Measurements from ENCODE around the gene CERS6. TPM values are rescaled to one million over a fixed set of nuclear protein-coding genes. Genes with fewer than 3 reads are reported as not detected.

CERS6 gene
- total and polyA plus RNA-seq, 11 donors, result 22.1 to 78.0 (median 62.2) TPM

DNA sequence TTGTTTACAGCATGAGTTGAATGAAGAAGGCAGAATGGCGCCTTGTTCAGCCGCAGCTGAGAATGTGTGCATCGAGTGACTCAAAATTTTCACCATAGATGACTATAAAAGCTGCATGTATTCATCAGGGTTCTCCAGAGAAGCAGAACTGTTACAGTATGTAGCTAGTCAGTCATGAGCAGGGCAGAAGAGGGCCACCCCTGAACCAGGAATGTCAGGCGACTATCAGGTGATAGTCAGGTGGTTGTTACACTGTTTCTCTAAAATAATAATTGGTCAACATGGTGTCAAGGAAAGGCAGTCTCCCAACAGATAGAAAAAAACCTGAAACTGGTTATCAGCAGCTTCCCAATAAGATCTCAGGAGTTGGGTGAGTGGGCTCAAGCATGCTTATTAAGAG lies 326.2 kb downstream of the CERS6 start:
- no peaks in the 10 kb centered on the region for H3K36me3 ChIP-seq
- peaks cover 0 to 10% (median 0%) of the 10 kb centered on the region in 12 donors for H3K4me1 ChIP-seq
- no peaks in the 10 kb centered on the region for H3K9me3 ChIP-seq
- WGBS, 4 donors, result 92 to 98% (median 95%) methylated on average over 4 of the region's 4 CpGs
- H3K4me3 ChIP-seq, result no peak overlapping the region
- no peak overlapping the region for H3K27ac ChIP-seq
- intact Hi-C loops (cut with DNase I), result no loop called here
- no peak for ATAC-seq
- TF ChIP-seq, protein P1, sequence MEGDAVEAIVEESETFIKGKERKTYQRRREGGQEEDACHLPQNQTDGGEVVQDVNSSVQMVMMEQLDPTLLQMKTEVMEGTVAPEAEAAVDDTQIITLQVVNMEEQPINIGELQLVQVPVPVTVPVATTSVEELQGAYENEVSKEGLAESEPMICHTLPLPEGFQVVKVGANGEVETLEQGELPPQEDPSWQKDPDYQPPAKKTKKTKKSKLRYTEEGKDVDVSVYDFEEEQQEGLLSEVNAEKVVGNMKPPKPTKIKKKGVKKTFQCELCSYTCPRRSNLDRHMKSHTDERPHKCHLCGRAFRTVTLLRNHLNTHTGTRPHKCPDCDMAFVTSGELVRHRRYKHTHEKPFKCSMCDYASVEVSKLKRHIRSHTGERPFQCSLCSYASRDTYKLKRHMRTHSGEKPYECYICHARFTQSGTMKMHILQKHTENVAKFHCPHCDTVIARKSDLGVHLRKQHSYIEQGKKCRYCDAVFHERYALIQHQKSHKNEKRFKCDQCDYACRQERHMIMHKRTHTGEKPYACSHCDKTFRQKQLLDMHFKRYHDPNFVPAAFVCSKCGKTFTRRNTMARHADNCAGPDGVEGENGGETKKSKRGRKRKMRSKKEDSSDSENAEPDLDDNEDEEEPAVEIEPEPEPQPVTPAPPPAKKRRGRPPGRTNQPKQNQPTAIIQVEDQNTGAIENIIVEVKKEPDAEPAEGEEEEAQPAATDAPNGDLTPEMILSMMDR (IDR thresholded peaks at IDR 0.05), result no peak
- TF ChIP-seq POLR2A (IDR thresholded peaks at IDR 0.05), result no peak
- no peaks in the 10 kb centered on the region for H3K27me3 ChIP-seq
- DNase-seq, result no peak

DNA sequence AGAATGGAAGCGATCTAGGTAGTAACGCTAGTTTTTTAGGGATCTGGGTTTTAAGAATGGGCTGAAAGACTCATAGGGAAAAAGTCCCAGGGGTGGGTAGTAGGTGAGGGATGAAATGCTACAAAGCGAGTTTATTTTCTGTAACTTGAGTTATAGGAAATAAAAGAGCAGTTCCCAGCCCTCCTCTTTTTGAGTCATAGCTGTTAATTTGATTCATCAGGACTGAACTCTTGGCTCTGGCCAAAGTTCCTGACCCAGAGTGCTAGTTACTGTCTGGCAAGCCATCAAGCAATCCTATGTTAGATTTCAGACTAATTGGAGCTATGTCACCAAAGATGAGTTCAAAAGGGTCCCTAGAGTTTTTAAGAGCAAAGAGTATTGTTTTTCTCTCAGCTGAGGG lies 328.9 kb downstream of the CERS6 start:
- DNase-seq, result no peak
- ATAC-seq, result no peak
- H3K27ac ChIP-seq, result no peak overlapping the region
- intact Hi-C loops (cut with DNase I), result no loop called here
- H3K36me3 ChIP-seq, result no peaks in the 10 kb centered on the region
- WGBS, 4 donors, result 89 to 96% (median 94%) methylated on average over 3 of the region's 3 CpGs
- no peak overlapping the region for H3K4me3 ChIP-seq
- no peaks in the 10 kb centered on the region for H3K9me3 ChIP-seq
- H3K27me3 ChIP-seq, result no peaks in the 10 kb centered on the region
- TF ChIP-seq, protein P1 (IDR thresholded peaks at IDR 0.05), result no peak
- no peak for TF ChIP-seq POLR2A (IDR thresholded peaks at IDR 0.05)
- H3K4me1 ChIP-seq, result peaks cover 0 to 10% (median 0%) of the 10 kb centered on the region in 12 donors

DNA sequence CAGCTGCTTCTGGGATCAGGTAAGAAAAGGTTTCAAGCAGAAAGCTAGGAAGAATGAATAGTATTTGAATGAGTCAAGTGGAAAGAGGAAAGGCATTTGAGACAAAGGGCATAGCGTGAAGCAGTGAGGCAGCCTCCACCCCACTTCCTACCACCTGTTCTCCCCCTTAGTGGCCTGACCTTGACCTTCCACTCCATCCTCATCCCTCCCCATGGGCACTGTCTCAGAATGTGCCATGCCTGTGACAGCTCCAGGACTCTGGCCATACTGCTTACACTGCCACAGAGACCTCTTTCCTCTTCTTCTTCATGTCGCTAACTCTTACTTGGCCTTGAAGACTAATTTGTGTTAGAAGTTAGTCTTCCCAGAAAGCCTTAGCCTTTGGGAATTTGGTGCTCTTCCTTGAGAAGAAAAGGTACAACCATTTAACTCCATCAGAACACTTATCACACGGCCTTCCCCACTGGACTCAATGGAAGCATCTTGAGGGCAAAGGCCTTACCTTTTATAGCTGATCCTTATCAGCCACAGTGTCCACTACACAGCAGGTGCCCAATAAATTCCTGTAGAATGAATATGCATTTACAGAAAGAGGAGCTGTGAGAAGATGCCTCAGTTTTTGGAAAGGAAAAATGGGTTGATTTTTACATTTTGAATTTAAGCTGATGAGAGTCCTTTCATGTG lies 331.2 kb downstream of the CERS6 start:
- Histone ChIP-seq H3K4me1 (no peaks in the 10 kb centered on the region), H3K9me3 (no peaks in the 10 kb centered on the region), H3K27ac (no peak overlapping the region), H3K4me3 (no peak overlapping the region), H3K27me3 (no peaks in the 10 kb centered on the region), H3K36me3 (no peaks in the 10 kb centered on the region)
- DNase-seq (no peak), ATAC-seq (no peak)
- TF ChIP-seq POLR2A (IDR thresholded peaks at IDR 0.05), result no peak
- TF ChIP-seq, protein P1 (IDR thresholded peaks at IDR 0.05), result no peak
- 93 to 95% (median 95%) methylated on average over 3 of the region's 3 CpGs for WGBS, 4 donors
- intact Hi-C loops (cut with DNase I), result no loop called here

DNA sequence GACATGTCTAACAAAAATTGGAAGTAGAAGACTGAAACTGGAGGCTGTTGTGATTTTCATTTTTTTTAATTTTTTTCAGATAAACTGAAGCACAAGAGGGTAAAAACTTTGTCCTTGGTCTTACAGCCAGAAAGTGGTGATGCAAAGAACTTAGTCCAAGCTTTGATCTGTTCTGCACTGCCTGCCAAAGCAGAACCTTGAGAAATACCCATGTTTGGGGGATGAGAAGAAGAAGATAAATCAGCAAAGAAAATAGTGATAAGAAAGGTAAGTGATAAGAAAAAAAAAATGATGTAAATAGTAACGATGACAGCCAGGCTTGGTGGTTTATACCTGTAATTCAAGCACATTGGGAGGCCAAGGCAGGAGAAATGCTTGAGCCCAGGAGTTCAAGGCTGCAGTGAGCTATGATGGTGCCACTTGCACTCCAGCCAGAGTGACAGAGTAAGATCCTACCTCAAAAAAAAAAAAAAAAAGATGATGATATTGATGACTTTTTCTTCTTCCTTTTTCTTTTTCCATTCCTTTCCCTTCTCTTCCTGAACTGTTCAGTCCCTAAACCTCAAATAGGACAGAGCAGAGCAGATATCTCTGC lies 331.8 kb downstream of the CERS6 start:
- no peak overlapping the region for H3K27ac ChIP-seq
- ATAC-seq (no peak), DNase-seq (no peak)
- H3K9me3 ChIP-seq, result no peaks in the 10 kb centered on the region
- H3K4me1 ChIP-seq, result no peaks in the 10 kb centered on the region
- 93% methylated on average over 1 of the region's 1 CpG for WGBS, 4 donors
- no peak overlapping the region for H3K4me3 ChIP-seq
- no peaks in the 10 kb centered on the region for H3K36me3 ChIP-seq
- intact Hi-C loops (cut with DNase I), result no loop called here
- TF ChIP-seq POLR2A (IDR thresholded peaks at IDR 0.05), result no peak
- TF ChIP-seq, protein P1 (IDR thresholded peaks at IDR 0.05), result no peak
- H3K27me3 ChIP-seq, result no peaks in the 10 kb centered on the region
